Fibroblast of lung (primary cell): ENCODE results near the gene SLC22A17. TPM values are rescaled to one million over a fixed set of nuclear protein-coding genes. Genes with fewer than 3 reads are reported as not detected.

ENCODE experiments used
- DNase-seq, 2 donors: peaks; one replicate each; pipeline versions ENCODE4 v3.0.0 to v3.0.0-alpha.2; 2010; ENCODE audit warnings: low read depth in 2 of 2
- H2AFZ ChIP-seq: 2 replicates; pipeline ENCODE4 v1.5.1; 2012; ENCODE audit warnings: low read length, control low read depth, inconsistent platforms
- H3K27ac ChIP-seq: 2 replicates; pipeline ENCODE4 v1.5.1; 2011; ENCODE audit warnings: low read length, control low read depth; ENCODE audit not compliant: insufficient read depth
- H3K27me3 ChIP-seq: 2 replicates; pipeline ENCODE4 v1.5.1; 2011; ENCODE audit warnings: mild to moderate bottlenecking, low read length; ENCODE audit not compliant: control insufficient read depth, insufficient read depth
- H3K36me3 ChIP-seq: 2 replicates; pipeline ENCODE4 v1.5.1; 2011; ENCODE audit warnings: low read length; ENCODE audit not compliant: control insufficient read depth, insufficient read depth
- H3K4me1 ChIP-seq: 2 replicates; pipeline ENCODE4 v1.5.1; 2011; ENCODE audit warnings: low read length; ENCODE audit not compliant: control insufficient read depth, insufficient read depth; ENCODE audit errors: extremely low read depth
- H3K4me2 ChIP-seq: 2 replicates; pipeline ENCODE4 v1.5.1; 2011; ENCODE audit warnings: low read length, control low read depth; ENCODE audit not compliant: insufficient read depth; ENCODE audit errors: extremely low read depth
- H3K4me3 ChIP-seq, 4 experiments: fragments of 200-600 bp in 1 of 4; sonication (generic) in 1 of 4; replicated peaks in 1 of 4; 2 replicates each; pipeline ENCODE4 v1.5.1; 2011 to 2016; ENCODE audit warnings: low read length in 4 of 4, low read depth in 3 of 4, mild to moderate bottlenecking in 3 of 4, control low read depth in 2 of 4, inconsistent platforms in 1 of 4, mixed read lengths in 1 of 4; ENCODE audit not compliant: insufficient read depth in 1 of 4; ENCODE audit errors: control extremely low read depth in 1 of 4
- H3K79me2 ChIP-seq: 2 replicates; pipeline ENCODE4 v1.5.1; 2012; ENCODE audit warnings: mild to moderate bottlenecking, low read length, inconsistent platforms; ENCODE audit not compliant: control insufficient read depth, insufficient read depth
- H3K9ac ChIP-seq: 2 replicates; pipeline ENCODE4 v1.5.1; 2011; ENCODE audit warnings: mild to moderate bottlenecking, low read length, control low read depth; ENCODE audit not compliant: insufficient read depth
- H3K9me3 ChIP-seq: 2 replicates; pipeline ENCODE4 v1.5.1; 2012; ENCODE audit warnings: low read depth, low read length; ENCODE audit not compliant: control insufficient read depth, insufficient read depth
- H4K20me1 ChIP-seq: 2 replicates; pipeline ENCODE4 v1.5.1; 2011; ENCODE audit warnings: low read length; ENCODE audit not compliant: control insufficient read depth, insufficient read depth; ENCODE audit errors: extremely low read depth
- EZH2 ChIP-seq: IDR thresholded peaks from 2 replicates; pipeline ENCODE4 v1.5.1; 2012; ENCODE audit warnings: low read length, control low read depth, mild to moderate bottlenecking; ENCODE audit errors: missing control alignments
- polyA plus RNA-seq, 2 donors: library from polyadenylated mRNA; depleted of rRNA in 1 of 2; stranded (reverse) in 1 of 2; unstranded in 1 of 2; fragments of >200 nt; gene quantifications; 2 replicates each; pipeline ENCODE4 v1.2.1, GENCODE V29; 2011 to 2012; ENCODE audit warnings: missing spikeins in 1 of 2
- total RNA-seq: library from RNA; depleted of rRNA; stranded (reverse); fragments of >200 nt; gene quantifications from 2 replicates; pipeline ENCODE4 v1.2.1, GENCODE V29; 2014
- TF ChIP-seq, protein P1 (sequence below), 2 donors: IDR thresholded peaks in 1 of 2; conservative IDR thresholded peaks in 1 of 2; 1 replicate in 1 of 2; 2 replicates in 1 of 2; pipeline ENCODE4 v1.5.1; 2011 to 2012; ENCODE audit warnings: low read length in 2 of 2, control low read depth in 1 of 2, inconsistent platforms in 1 of 2, low read depth in 1 of 2, mild to moderate bottlenecking in 1 of 2

Gene SLC22A17
- total and polyA plus RNA-seq, 2 donors (not counting 1 experiment from before 2014, with no cell fraction given), result 7.9 to 23.1 TPM

DNA sequence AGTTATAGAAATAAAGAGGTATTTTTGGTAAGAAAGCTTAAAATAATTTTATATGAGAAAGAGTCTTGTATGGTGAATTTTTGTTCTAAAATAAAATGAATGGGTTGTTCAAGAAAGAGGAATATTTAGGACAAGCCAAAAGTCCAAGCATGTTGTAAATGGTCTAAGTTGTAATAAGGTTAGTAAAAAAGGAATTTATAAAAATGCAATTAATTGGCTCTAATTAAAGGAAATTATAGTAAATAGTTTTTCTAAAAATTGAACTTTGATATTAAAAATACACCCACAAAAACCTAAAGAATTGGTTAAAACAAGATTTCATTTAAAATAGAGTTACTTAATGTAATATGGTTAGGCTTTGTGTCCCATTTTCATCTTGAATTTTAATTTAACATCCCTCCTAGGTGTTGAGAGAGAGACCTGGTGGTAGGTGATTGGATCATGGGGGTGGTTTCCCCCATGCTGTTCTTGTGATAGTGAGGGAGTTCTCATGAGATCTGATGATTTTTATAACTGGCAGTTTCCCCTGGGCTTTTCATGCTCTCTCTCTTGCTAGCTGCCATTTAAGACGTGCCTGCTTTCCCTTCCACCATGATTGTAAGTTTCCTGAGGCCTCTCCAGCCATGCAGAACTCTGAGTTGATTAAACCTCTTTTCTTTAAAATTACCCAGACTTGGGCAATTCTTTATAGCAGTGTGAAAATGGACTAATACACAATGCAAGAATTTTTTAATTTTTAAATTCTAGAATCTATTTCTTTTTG lies 13.0 kb downstream of the SLC22A17 start:
- H3K4me1 ChIP-seq, result no peaks in the 10 kb centered on the region
- H3K4me2 ChIP-seq, result no peak overlapping the region
- H3K27ac ChIP-seq, result no peak overlapping the region
- H3K9me3 ChIP-seq, result no peaks in the 10 kb centered on the region
- TF ChIP-seq EZH2, result no peak
- TF ChIP-seq, protein P1, sequence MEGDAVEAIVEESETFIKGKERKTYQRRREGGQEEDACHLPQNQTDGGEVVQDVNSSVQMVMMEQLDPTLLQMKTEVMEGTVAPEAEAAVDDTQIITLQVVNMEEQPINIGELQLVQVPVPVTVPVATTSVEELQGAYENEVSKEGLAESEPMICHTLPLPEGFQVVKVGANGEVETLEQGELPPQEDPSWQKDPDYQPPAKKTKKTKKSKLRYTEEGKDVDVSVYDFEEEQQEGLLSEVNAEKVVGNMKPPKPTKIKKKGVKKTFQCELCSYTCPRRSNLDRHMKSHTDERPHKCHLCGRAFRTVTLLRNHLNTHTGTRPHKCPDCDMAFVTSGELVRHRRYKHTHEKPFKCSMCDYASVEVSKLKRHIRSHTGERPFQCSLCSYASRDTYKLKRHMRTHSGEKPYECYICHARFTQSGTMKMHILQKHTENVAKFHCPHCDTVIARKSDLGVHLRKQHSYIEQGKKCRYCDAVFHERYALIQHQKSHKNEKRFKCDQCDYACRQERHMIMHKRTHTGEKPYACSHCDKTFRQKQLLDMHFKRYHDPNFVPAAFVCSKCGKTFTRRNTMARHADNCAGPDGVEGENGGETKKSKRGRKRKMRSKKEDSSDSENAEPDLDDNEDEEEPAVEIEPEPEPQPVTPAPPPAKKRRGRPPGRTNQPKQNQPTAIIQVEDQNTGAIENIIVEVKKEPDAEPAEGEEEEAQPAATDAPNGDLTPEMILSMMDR (conservative IDR thresholded peaks at IDR 0.05 in 1 of 2, IDR thresholded peaks at IDR 0.05 in 1 of 2; ENCODE audit: low read depth in 1 of 2, low read length in 2 of 2), result no peak
- no peak overlapping the region for H3K9ac ChIP-seq
- H2AFZ ChIP-seq, result no peak overlapping the region
- no peaks in the 10 kb centered on the region for H3K27me3 ChIP-seq
- H3K79me2 ChIP-seq, result no peaks in the 10 kb centered on the region
- no peaks in the 10 kb centered on the region for H4K20me1 ChIP-seq
- H3K4me3 ChIP-seq, result no peak overlapping the region
- DNase-seq, result no peak
- H3K36me3 ChIP-seq, result no peaks in the 10 kb centered on the region

DNA sequence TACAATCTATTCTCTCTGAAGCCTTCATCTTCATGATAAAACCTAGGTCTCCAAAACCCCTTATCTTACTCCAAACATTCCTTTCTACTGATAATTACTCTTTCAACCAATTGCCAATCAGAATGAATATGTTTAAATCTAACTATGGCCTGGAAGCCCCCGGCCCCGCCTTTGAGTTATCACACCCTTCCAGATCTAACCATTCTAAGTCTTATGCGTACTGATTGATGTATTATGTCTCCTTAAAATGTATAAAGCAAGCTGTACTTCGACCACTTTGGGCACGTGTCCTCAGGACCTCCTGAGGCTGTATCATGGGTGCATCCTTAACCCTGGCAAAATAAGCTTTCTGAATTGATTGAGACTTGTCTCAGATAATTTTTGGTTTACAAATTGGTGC lies 17.1 kb downstream of the SLC22A17 start:
- H3K4me3 ChIP-seq, result no peak overlapping the region
- H3K4me1 ChIP-seq, result no peaks in the 10 kb centered on the region
- TF ChIP-seq, protein P1 (conservative IDR thresholded peaks at IDR 0.05 in 1 of 2, IDR thresholded peaks at IDR 0.05 in 1 of 2; ENCODE audit: low read depth in 1 of 2, low read length in 2 of 2), result no peak
- H3K27me3 ChIP-seq, result no peaks in the 10 kb centered on the region
- no peaks in the 10 kb centered on the region for H4K20me1 ChIP-seq
- H3K79me2 ChIP-seq, result no peaks in the 10 kb centered on the region
- no peak overlapping the region for H2AFZ ChIP-seq
- H3K9me3 ChIP-seq, result no peaks in the 10 kb centered on the region
- no peak overlapping the region for H3K4me2 ChIP-seq
- no peaks in the 10 kb centered on the region for H3K36me3 ChIP-seq
- no peak overlapping the region for H3K27ac ChIP-seq
- DNase-seq, result no peak
- no peak overlapping the region for H3K9ac ChIP-seq

DNA sequence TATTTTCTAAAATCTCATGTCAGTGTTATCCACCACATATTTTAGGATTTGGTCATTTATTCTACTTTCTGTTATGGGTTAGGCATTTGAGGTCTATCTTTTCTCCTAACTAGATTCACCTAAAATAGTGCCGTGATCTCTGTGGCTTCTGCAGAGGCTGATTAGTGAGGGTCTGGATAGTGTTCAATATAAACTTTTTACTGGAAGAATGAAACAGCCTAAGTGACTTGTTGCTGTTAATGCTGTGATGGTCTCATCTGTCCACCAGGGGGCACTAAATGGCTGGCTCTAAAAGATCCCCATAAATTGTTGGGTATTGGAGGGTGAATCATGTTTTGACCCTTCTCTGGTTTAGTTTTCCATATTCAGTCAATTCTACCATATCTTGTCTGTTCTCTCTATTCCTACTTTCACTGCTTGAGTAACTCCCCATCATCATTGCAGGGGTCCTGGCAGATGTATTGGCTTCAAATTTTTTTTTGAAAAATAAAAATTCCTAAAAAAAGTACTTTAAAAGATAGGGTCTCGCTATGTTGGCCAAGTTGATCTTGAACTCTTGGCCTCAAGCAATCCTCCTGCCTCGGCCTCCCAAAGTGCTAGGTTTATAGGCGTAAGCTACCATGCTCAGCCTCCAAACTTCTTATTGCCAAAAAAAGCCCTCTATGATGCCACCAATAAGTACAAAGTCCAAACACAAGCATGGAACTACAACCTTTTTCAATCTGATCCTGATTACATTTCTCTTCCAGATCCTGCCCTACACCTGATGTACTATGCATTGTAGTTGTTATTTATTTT lies 24.5 kb downstream of the SLC22A17 start:
- H3K27me3 ChIP-seq, result no peaks in the 10 kb centered on the region
- no peak overlapping the region for H3K4me3 ChIP-seq
- TF ChIP-seq EZH2, result no peak
- TF ChIP-seq, protein P1 (conservative IDR thresholded peaks at IDR 0.05 in 1 of 2, IDR thresholded peaks at IDR 0.05 in 1 of 2; ENCODE audit: low read depth in 1 of 2, low read length in 2 of 2), result peak; percentile 87 to 90
- H3K36me3 ChIP-seq, result peaks cover 10% of the 10 kb centered on the region
- DNase-seq, result peak; percentile 64 to 85
- H3K79me2 ChIP-seq, result peaks cover 8% of the 10 kb centered on the region
- no peaks in the 10 kb centered on the region for H3K9me3 ChIP-seq
- H4K20me1 ChIP-seq, result no peaks in the 10 kb centered on the region
- no peak overlapping the region for H3K9ac ChIP-seq
- no peak overlapping the region for H2AFZ ChIP-seq
- H3K4me1 ChIP-seq, result peaks cover under 1% of the 10 kb centered on the region
- no peak overlapping the region for H3K27ac ChIP-seq
- no peak overlapping the region for H3K4me2 ChIP-seq
